Measurements from ENCODE around the gene OR8H3.

The OR8H3 gene

GRCh38 chr11:56152333-56152732, 30.2 kb downstream of the OR8H3 start:
- no peak for DNase-seq (ENCODE audit: low spot score)
- H3K27ac ChIP-seq = no peak overlapping the region
- no peak for TF ChIP-seq CTCF (conservative IDR thresholded peaks at IDR 0.05; ENCODE audit: low read depth)
- POLR2A ChIA-PET (ENCODE audit: low non-redundant PET) = no interaction called here
- CTCF ChIA-PET = no interaction called here

DNA sequence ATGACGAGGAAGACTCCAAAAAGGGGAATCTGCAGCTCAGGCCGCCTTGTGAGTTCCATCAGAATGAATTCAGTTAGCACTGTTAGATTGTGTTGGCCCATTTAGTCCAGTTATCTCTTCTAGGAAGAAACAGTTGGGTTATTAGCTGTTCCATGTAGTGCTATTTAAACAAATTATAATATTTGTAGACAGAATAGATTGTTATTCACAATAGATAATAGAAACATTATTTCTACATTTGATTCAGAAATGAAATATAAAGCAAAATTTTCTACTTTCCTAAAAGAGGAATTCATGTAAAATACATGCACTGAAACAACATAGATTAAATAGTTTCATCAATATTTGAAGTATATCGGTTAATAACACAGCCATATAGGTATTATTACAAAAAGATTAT, 38.0 kb downstream of the OR8H3 start, which contains the start of gene OR8K5:
Gene OR8K5, minus strand, starts transcription at position 101 of the 400 bp plus-strand sequence. Its CDS starts 0 bp downstream, at position 101.
- CTCF ChIA-PET = no interaction called here
- no peak for TF ChIP-seq CTCF (conservative IDR thresholded peaks at IDR 0.05; ENCODE audit: low read depth)
- no peak within 1 kb of the TSS for H3K27ac ChIP-seq
- DNase-seq (ENCODE audit: low spot score) = no peak
- POLR2A ChIA-PET (ENCODE audit: low non-redundant PET) = no interaction called here

DNA sequence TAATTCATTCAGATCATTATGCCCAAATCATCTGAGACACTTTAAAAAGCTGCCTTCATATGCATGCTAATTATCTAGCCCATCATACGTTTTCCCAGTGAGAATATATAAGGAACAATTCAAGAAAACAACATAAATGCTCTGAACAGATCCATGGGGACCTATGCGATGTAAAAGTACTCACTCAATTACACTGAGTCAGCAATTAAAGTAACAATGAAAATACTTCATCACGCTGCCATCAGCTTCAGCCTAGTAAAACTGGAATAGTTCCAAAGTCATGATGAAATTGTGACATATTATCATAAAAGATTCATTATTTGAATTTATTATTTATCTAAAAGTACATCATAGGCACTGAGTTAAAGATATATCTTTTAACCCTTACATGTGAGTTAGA, 41.6 kb downstream of the OR8H3 start:
- ChIA-PET CTCF (no interaction called here), POLR2A (ENCODE audit: low non-redundant PET) (no interaction called here)
- H3K27ac ChIP-seq = no peak overlapping the region
- TF ChIP-seq CTCF (conservative IDR thresholded peaks at IDR 0.05; ENCODE audit: low read depth) = no peak
- no peak for DNase-seq (ENCODE audit: low spot score)

DNA sequence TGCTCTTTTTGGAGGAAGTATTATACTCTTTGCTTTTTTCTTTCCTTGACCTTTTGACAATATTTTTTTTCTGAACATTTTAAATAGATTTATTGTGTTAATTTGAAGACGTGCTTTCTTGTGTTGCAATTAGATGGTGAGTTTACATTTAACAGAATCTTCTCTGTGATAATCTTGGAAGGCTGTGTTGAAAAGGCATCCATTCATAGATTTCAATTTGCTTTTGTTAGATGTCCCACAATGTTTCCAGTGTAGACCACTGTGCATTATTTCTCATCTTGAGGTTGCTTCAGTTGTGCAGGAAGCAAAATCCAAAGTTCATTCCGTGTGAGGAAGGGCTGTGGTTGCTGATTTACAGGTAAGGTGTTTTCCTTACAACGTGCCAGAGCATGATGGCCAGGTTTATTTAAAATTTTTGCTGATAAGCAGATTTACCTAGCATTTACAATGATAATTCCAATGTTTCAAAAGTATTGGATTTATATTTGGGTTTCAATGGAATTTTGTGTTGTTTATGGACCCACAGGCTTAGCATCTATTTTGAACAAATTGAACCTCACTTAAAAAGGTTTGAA, 50.2 kb downstream of the OR8H3 start:
- H3K27ac ChIP-seq = no peak overlapping the region
- TF ChIP-seq CTCF (conservative IDR thresholded peaks at IDR 0.05; ENCODE audit: low read depth) = no peak
- no peak for DNase-seq (ENCODE audit: low spot score)
- ChIA-PET POLR2A (ENCODE audit: low non-redundant PET) (no interaction called here), CTCF (no interaction called here)
